Measurements from ENCODE around the gene SOSTDC1. TPM values are rescaled to one million over a fixed set of nuclear protein-coding genes. Genes with fewer than 3 reads are reported as not detected.

The SOSTDC1 gene, protein sequence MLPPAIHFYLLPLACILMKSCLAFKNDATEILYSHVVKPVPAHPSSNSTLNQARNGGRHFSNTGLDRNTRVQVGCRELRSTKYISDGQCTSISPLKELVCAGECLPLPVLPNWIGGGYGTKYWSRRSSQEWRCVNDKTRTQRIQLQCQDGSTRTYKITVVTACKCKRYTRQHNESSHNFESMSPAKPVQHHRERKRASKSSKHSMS
- 0.20 TPM for total RNA-seq (2021; ENCODE audit: unreplicated experiment)
- 0.02 and 0.05 TPM in 2 replicates for polyA plus RNA-seq (2012)
- Bru-seq, nascent RNA = percentile 5 among the genes with signal in this experiment
- BruChase-seq, experiment 1, labeled RNA remaining after a 6-hour chase = not detected
- percentile 9 among the genes with signal in this experiment for BruChase-seq, experiment 2, labeled RNA remaining after a 2-hour chase
- long read RNA-seq = 0 reads

GRCh38 chr7:16465469-16466361 is at the start of gene SOSTDC1:
SOSTDC1 (minus strand) TSS chr7:16465738; CDS start chr7:16465668, 70 bp downstream.
- no peaks in the 10 kb centered on the region for H3K4me1 ChIP-seq (ENCODE audit: control insufficient read depth in 1 of 2, insufficient read depth in 2 of 2, low read length in 2 of 2)
- intact Hi-C loops (cut with micrococcal nuclease) = no loop called here
- H3K9me2 ChIP-seq (ENCODE audit: insufficient read depth) = no peaks in the 10 kb centered on the region
- ChIA-PET CTCF (no interaction called here), POLR2A (no interaction called here), RAD21 (ENCODE audit: low non-redundant PET in 1 of 2, low total read pairs in 2 of 2, uncharacterized antibody in 2 of 2, unreplicated experiment in 2 of 2) (no interaction called here)
- H3K79me2 ChIP-seq (ENCODE audit: insufficient read depth, low read length) = no peaks in the 10 kb centered on the region
- no peaks in the 10 kb centered on the region for H3K36me3 ChIP-seq (ENCODE audit: control insufficient read depth in 1 of 2, insufficient read depth in 2 of 2, low read length in 2 of 2)
- BruUV-seq (replicated peaks) = no TSS peak
- ATAC-seq (no peak), DNase-seq (ENCODE audit: low read depth, low spot score) (no peak)
- H3K27me3 ChIP-seq (ENCODE audit: insufficient read depth, low read length) = no peaks in the 10 kb centered on the region
- no peak within 1 kb of the TSS for H3K4me2 ChIP-seq (ENCODE audit: low read length)
- H2AFZ ChIP-seq (ENCODE audit: low read depth, low read length, poor library complexity, severe bottlenecking) = no peak within 1 kb of the TSS
- H3K4me3 ChIP-seq (replicated peaks in 1 of 2; ENCODE audit: low read depth in 1 of 2, low read length in 2 of 2) = no peak within 1 kb of the TSS
- no peaks in the 10 kb centered on the region for H4K20me1 ChIP-seq (ENCODE audit: insufficient read depth)
- no peak within 1 kb of the TSS for H3K9ac ChIP-seq (ENCODE audit: low read length)
- H3K9me3 ChIP-seq (ENCODE audit: control insufficient read depth in 1 of 2, insufficient read depth in 1 of 2, low read depth in 1 of 2, low read length in 2 of 2) = no peaks in the 10 kb centered on the region
- no peak within 1 kb of the TSS for H3K27ac ChIP-seq (ENCODE audit: low read depth, low read length)
- no peak for TF ChIP-seq ELF1 (IDR thresholded peaks at IDR 0.05; ENCODE audit: borderline replicate concordance, low read depth)
- no peak for TF ChIP-seq ZNF274 (IDR thresholded peaks at IDR 0.05; ENCODE audit: low read depth, low read length)
- no peak for TF ChIP-seq EZH2 (IDR thresholded peaks at IDR 0.05)
- no peak for TF ChIP-seq YY1 (IDR thresholded peaks at IDR 0.05; ENCODE audit: extremely low read depth, insufficient replicate concordance, low read depth, low read length)
- no peak for TF ChIP-seq ZFX (IDR thresholded peaks at IDR 0.05)
- TF ChIP-seq, protein P1, sequence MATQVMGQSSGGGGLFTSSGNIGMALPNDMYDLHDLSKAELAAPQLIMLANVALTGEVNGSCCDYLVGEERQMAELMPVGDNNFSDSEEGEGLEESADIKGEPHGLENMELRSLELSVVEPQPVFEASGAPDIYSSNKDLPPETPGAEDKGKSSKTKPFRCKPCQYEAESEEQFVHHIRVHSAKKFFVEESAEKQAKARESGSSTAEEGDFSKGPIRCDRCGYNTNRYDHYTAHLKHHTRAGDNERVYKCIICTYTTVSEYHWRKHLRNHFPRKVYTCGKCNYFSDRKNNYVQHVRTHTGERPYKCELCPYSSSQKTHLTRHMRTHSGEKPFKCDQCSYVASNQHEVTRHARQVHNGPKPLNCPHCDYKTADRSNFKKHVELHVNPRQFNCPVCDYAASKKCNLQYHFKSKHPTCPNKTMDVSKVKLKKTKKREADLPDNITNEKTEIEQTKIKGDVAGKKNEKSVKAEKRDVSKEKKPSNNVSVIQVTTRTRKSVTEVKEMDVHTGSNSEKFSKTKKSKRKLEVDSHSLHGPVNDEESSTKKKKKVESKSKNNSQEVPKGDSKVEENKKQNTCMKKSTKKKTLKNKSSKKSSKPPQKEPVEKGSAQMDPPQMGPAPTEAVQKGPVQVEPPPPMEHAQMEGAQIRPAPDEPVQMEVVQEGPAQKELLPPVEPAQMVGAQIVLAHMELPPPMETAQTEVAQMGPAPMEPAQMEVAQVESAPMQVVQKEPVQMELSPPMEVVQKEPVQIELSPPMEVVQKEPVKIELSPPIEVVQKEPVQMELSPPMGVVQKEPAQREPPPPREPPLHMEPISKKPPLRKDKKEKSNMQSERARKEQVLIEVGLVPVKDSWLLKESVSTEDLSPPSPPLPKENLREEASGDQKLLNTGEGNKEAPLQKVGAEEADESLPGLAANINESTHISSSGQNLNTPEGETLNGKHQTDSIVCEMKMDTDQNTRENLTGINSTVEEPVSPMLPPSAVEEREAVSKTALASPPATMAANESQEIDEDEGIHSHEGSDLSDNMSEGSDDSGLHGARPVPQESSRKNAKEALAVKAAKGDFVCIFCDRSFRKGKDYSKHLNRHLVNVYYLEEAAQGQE (IDR thresholded peaks at IDR 0.05; ENCODE audit: low read depth) = no peak
- no peak for TF ChIP-seq SIN3A (IDR thresholded peaks at IDR 0.05; ENCODE audit: low read depth)
- no peak for TF ChIP-seq EGR1 (IDR thresholded peaks at IDR 0.05; ENCODE audit: low read depth)
- no peak for TF ChIP-seq EZH2phosphoT487 (IDR thresholded peaks at IDR 0.05; ENCODE audit: borderline replicate concordance)
- TF ChIP-seq SRF (IDR thresholded peaks at IDR 0.05; ENCODE audit: low read depth) = no peak
- TF ChIP-seq ATF3 (IDR thresholded peaks at IDR 0.05) = no peak
- TF ChIP-seq POLR2A (IDR thresholded peaks at IDR 0.05; ENCODE audit: borderline replicate concordance, extremely low read depth, insufficient read depth, insufficient read length) = no peak
- TF ChIP-seq RAD21 (IDR thresholded peaks at IDR 0.05; ENCODE audit: low read depth) = no peak
- TF ChIP-seq CTCF (IDR thresholded peaks at IDR 0.05 in 2 of 3, conservative IDR thresholded peaks at IDR 0.05 in 1 of 3; ENCODE audit: borderline replicate concordance in 1 of 3, insufficient read depth in 1 of 3, low read depth in 2 of 3, low read length in 2 of 3) = no peak
- TF ChIP-seq FOSL1 (IDR thresholded peaks at IDR 0.05; ENCODE audit: low read depth) = no peak
- no peak for TF ChIP-seq POLR2AphosphoS5 (IDR thresholded peaks at IDR 0.05; ENCODE audit: low read depth, low read length)
- TF ChIP-seq SP1 (IDR thresholded peaks at IDR 0.05; ENCODE audit: low read depth) = no peak
- TF ChIP-seq CEBPB (IDR thresholded peaks at IDR 0.05; ENCODE audit: low read depth) = no peak
